Fibroblast of peridontal ligament (primary cell): Measurements from ENCODE around the gene TMEM169.

Source experiments
- DNase-seq: peaks from one replicate; pipeline ENCODE4 v3.0.0-alpha.2; 2010; ENCODE audit errors: extremely low read depth

The TMEM169 gene

GRCh38 chr2:216104691-216105090, 23.0 kb downstream of the TMEM169 start:
- no peak for DNase-seq

GRCh38 chr2:216107320-216107719, 25.6 kb downstream of the TMEM169 start:
- no peak for DNase-seq

GRCh38 chr2:216107760-216108159, 26.0 kb downstream of the TMEM169 start:
- no peak for DNase-seq

GRCh38 chr2:216108310-216108966, 26.7 kb downstream of the TMEM169 start:
- DNase-seq, result no peak

GRCh38 chr2:216108967-216109921, 27.5 kb downstream of the TMEM169 start, which contains the start of gene XRCC5:
Gene XRCC5 (plus strand): TSS chr2:216109348. CDS start chr2:216109437, 89 bp downstream.
- DNase-seq, result peak; percentile 97

- DNase-seq, result peak; percentile 83
Observed at GRCh38 chr2:216109962-216110614, 28.4 kb downstream of the TMEM169 start.

GRCh38 chr2:216110620-216111019, 28.9 kb downstream of the TMEM169 start:
- no peak for DNase-seq

GRCh38 chr2:216111122-216111521, 29.4 kb downstream of the TMEM169 start:
- DNase-seq, result no peak

GRCh38 chr2:216112926-216113325, 31.2 kb downstream of the TMEM169 start:
- no peak for DNase-seq

- no peak for DNase-seq
Observed at GRCh38 chr2:216113572-216113971, 31.9 kb downstream of the TMEM169 start.

GRCh38 chr2:216114382-216114713, 32.6 kb downstream of the TMEM169 start:
- no peak for DNase-seq

- DNase-seq, result peak; percentile 100
Observed at GRCh38 chr2:216114714-216115531, 33.2 kb downstream of the TMEM169 start.

- no peak for DNase-seq
Observed at GRCh38 chr2:216116418-216116817, 34.7 kb downstream of the TMEM169 start.

- peak; percentile 38 for DNase-seq
Observed at GRCh38 chr2:216117561-216118340, 36.0 kb downstream of the TMEM169 start.

- peak; percentile 73 for DNase-seq
Observed at GRCh38 chr2:216118474-216118873, 36.8 kb downstream of the TMEM169 start.

- no peak for DNase-seq
Observed at GRCh38 chr2:216119146-216119545, 37.4 kb downstream of the TMEM169 start.

GRCh38 chr2:216119986-216120385, 38.3 kb downstream of the TMEM169 start:
- no peak for DNase-seq

GRCh38 chr2:216121255-216121654, 39.5 kb downstream of the TMEM169 start:
- no peak for DNase-seq

GRCh38 chr2:216126943-216127342, 45.2 kb downstream of the TMEM169 start:
- DNase-seq, result no peak

- peak; percentile 76 for DNase-seq
Observed at GRCh38 chr2:216130346-216130971, 48.7 kb downstream of the TMEM169 start.
